GM18508 (cell line): ENCODE measurements around the gene ZNRF1.
"Not testable (repeated sequence)": the region's sequence is repeated elsewhere in the genome, so short reads cannot be mapped to it uniquely, and the experiment has no call there.

Experiments
- ATAC-seq: cut with Tn5 transposase; IDR thresholded peaks from one replicate; pipeline ENCODE4 v1.9.1; 2021; ENCODE audit warnings: moderate number of reproducible peaks; ENCODE audit not compliant: insufficient read depth, unreplicated experiment

The ZNRF1 gene

GRCh38 chr16:74998481-74999218 is at the start of gene ZNRF1:
Gene ZNRF1 (plus strand): TSS chr16:74999024. CDS start chr16:74999672, 648 bp downstream.
- ATAC-seq: no peak

DNA sequence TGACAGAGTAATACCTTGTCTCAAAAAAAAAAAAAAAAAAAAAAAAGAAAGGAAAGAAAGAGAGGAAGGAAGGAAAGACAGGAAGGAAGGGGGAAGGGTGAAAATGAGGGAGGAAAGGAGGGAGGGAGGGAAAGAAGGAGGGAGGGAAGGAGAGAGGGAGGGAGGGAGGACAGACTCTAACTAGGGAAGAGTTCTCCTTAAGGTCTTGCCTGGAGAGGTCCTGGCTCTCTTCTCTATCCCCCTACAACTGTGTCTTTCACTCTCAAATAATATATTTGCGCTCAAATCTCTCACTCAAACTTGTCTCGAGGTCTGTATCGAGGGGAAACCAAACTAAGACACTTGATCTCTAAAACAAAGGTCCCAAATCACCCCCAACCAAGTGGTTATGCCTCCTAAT is 49.5 kb upstream of the ZNRF1 start:
- no peak for ATAC-seq

DNA sequence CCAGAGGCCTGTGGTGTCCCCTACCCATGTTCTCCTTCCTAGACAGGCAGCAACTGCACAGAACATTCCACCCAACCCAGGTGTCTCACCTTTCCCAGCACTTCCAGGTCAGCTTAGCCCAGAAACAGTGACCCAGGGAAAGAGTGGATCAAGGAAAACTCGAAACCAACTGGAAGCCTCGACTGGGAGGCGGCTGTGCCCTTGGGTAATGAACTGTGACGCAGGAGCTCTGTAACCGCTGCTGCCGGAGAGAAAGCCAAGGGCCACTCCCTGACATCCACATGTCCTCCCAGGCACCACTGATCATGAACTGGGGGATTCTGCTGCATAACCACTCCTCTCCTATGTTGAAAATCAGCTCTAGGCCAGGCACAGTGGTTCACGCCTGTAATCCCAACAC is 48.3 kb upstream of the ZNRF1 start:
- no peak for ATAC-seq

GRCh38 chr16:74951206-74951605 is 47.6 kb upstream of the ZNRF1 start:
- ATAC-seq: no peak

- ATAC-seq: no peak
Observed at GRCh38 chr16:74951681-74952080, 47.1 kb upstream of the ZNRF1 start.

GRCh38 chr16:74954763-74955162 is 44.1 kb upstream of the ZNRF1 start:
- no peak for ATAC-seq

- ATAC-seq: no peak
Observed at GRCh38 chr16:74973304-74973703, 25.5 kb upstream of the ZNRF1 start.

DNA sequence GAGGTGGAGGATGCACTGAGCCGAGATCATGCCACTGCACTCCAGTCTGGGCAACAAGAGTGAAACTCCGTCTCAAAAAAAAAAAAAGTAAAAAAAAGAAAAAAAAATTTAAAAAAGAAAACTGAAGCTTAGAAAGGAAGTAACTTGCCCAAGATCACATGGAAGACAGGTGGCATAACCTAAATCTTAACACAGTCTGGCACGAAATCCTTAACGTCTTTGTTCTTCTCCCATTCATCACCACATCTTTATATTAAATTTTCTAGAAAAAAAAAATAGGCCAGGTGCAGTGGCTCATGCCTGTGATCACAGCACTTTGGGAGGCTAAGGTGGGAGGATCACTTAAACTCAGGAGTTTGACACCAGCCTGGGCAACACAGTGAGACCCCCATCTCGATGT is 23.2 kb upstream of the ZNRF1 start:
- no peak for ATAC-seq

DNA sequence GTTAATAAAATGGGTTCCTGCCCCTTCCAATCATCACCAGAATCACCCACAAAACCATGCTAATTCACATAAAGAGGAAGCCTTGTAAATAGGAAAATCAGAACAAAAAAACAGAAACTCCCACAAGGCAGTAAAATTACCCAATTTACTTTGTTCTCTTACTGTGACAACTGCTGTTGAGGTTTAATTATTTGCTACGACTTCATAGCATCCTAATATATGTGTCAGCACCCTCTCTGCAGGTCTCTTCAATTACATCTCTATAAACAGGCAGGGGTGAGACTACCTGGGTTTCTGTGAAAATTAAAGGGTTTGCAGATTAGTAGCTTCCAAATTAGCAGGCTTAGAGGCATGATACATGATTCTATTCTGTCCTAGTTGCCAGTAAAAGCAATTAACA is 16.6 kb upstream of the ZNRF1 start:
- no peak for ATAC-seq

GRCh38 chr16:74984194-74984528 is 14.7 kb upstream of the ZNRF1 start:
- no peak for ATAC-seq

DNA sequence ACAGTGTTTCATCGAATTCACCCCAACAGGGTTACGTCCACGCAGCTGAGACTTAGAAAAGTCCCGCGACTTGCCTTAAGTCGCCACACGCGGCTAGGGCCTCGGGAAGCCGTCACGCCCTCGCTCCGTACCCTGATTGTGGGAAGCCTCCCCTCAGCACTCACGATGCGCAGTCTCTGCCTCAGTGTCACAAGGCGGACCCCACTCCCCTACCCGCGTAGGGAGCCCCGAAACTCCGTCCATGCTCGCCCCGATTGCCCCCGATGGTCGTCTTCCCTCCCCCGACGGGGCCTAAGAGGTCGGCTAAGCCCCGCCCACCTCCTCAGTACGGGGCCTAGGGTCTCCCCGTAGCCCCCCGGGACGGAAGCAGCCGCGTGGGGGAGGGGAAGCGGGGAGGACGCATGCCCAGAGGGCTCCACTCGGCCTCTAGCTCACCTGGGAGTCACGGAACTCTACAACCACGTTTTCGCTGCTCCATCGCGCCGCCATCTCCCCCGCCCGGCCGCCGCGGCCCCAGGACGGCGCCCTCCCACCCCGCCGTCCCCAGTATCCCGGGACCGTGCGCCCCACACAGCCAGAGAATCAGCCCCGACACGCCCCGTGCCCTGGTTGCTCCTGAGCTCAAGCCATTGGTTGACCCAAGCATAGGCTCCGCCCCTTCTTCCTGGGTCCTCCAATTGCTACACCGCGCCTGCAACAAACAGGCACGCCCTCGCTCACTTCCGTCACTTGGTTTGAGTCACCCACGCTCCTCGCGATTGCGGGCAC is 14.1 kb upstream of the ZNRF1 start, which contains the start of gene WDR59:
Gene WDR59 (minus strand): TSS at position 595 of the 768 bp plus-strand sequence. CDS start 106 bp downstream, at position 489.
- ATAC-seq: peak; percentile 99

GRCh38 chr16:74987027-74987681 is 11.7 kb upstream of the ZNRF1 start:
- no peak for ATAC-seq

GRCh38 chr16:74989864-74990263 is 9.0 kb upstream of the ZNRF1 start:
- not testable (repeated sequence) for ATAC-seq

GRCh38 chr16:74990832-74991231 is 8.0 kb upstream of the ZNRF1 start:
- ATAC-seq: no peak

DNA sequence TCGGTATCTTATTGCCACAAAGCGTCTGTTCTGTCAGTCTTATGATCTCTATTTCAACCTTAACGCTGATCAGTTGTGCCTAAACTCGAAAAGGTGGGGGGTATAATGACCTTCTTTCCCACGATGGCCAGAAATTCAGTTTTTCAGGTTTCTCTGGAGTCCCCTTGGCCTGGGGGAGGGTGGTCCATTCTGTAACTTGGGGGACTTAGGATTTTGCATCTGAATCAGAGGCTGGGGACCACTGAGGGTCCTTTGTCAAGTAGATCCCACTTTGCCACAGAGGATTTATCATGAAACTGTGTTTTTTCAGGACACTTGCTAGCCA is 7.6 kb upstream of the ZNRF1 start:
- no peak for ATAC-seq

- no peak for ATAC-seq
Observed at GRCh38 chr16:74991593-74992403, 7.0 kb upstream of the ZNRF1 start.

- ATAC-seq: no peak
Observed at GRCh38 chr16:74995986-74996385, 2.8 kb upstream of the ZNRF1 start.

GRCh38 chr16:74997042-74997491 is 1.8 kb upstream of the ZNRF1 start:
- ATAC-seq: no peak

DNA sequence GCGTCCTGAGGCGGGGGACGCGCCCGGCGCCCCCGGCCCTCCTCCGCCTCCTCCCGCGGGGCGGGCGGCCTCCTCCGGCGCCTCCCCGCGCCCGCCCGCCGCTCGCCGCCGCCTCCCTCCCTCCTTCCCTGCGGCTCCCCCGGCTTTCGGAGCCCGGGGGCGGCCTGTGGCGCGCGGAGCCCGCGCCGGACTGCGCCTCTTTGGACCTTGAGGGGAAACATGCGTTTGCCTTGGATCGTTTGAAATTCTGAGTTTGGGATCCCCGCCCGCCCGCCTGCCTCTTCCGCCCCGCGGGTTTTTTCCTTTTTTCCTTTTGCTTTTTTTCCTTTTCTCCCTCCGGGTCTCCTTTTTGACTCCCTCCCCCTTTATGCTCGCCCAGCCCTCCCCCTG is 390 bp downstream of the ZNRF1 start:
- ATAC-seq: no peak
